Smooth muscle cell of the brain vasculature (primary cell): ENCODE measurements around the gene PDCD2.
"Not testable (repeated sequence)": the region's sequence is repeated elsewhere in the genome, so short reads cannot be mapped to it uniquely, and the experiment has no call there.

Source experiments
- DNase-seq: peaks from one replicate; pipeline ENCODE4 v3.0.0-alpha.2; 2012; ENCODE audit warnings: low read depth, low spot score

PDCD2 gene

DNA sequence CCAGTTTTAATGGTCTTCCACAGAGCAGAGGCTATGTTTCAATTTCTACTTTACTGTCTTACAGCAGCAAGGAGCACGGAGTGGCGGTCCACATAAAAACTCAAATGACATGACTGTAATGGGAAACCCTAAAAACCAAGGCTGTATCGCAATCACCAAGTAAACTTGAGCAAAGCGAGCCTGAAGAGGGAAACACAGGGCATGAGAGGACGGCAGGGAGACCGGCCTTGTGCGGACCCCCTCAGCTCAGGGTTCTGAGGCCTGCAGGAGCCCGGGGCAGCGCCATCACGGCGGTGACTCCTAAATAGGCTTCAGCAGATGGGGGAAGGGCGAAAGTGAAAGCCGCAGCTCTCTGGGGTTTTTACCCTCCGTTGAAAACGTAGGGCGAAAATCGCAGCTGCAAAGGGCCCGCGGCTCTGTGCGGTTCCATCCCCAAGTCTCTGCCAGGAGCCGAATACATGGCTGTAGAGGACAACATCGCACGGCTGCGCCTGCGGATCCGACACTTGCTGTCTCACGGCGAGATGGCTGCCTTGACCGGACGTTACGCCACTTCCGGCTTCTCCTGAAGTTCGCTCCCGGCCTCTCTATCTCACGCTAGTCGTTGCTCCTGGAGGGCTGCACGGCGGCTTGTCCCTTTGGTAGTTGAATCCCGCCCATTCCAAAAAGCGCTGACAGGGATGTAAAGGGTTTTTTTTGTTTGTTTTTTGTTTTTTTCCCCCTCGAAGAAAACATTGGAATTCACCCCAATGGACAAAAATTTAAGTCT is 31.5 kb downstream of the PDCD2 start, which contains the start of gene PSMB1:
PSMB1 (minus strand) TSS at position 543 of the 769 bp plus-strand sequence; CDS start at position 478, 65 bp downstream.
- peak; percentile 92 for DNase-seq

DNA sequence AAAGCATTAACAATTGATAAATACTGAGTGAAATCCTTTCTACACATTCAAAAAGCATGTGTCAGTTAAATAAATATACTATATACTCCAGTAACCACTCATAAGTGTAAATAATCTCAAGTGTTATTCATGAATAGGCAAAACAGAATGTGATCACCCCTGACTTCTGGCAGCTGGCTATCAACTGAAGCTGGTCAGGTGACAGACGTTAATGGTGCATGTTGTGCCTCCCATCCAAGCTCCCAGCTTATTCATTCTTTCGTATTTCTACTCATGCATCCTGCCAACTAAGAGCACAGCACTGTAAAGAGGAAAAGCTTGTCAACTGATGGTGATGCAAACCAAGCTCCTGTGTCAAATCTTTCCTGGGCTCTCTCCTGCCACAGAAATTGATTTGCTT is 39.0 kb downstream of the PDCD2 start:
- DNase-seq, result no peak

DNA sequence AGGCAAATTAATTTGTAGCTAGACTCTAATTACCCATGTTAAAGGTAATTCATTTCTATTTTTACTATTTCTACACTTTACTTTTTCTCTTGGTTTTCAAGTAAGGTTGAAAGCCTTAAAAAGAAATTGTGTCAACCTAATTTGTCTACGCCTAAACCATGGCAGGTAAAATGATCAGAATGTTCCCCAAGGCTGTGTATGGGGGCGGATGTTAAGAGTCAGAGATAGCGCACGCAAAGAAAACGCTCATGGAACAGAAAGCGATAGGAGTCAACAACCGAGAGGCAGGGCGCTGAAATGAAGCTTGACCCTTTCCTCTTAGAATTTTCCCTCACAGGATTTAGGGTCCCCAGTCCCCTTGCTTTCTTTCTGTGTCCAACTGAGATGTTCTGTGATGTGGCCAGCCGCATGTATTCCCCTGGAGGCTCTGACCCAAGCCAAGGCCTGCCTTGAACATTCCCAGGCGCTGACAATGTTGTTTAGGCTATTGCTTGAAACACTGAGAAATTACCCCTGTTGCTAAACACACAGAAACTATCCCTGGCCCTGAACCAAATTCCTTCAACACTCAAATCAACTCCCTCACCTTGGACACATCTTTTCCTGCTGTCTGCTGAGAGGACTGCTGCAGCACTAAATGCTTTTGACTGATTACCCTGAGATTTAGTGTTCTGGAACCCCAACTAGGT is 42.3 kb downstream of the PDCD2 start:
- DNase-seq, result no peak

DNA sequence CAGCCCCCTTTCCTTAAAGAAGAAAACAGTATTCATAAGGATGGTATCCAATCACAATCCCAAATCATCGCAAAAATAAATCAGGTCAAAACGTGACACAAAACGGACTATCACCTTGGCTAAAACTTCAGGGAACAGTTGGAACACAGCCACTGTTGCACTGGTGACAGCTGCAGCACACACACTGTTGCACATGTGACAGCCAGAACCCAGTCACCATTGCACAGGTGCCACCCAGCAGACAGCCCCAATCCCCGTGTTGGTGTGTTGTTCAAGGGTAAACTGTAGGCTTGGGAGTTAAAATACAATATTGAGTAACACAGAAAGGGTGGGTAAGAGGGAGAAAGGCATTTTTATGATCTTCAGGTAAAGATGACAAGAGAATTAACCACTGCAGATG is 47.1 kb downstream of the PDCD2 start:
- DNase-seq, result no peak

DNA sequence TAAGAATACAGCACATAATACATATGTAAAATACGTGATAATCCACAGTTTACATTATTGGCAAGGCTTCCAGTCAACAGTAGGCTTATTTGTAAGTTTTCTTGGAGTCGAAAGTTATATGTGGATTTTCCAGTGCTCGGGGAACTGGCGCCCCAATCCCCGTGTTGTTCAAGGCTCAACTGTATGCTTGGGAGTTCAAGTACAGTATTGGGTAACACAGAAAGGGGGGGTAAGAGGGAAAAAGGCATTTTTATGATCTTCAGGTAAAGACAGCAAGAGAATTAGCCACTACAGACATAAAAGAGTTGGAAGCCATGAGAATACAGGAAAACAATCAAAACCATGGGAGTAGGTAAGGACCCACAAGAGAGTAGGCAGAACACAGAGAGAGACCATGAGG is 47.8 kb downstream of the PDCD2 start:
- no peak for DNase-seq

DNA sequence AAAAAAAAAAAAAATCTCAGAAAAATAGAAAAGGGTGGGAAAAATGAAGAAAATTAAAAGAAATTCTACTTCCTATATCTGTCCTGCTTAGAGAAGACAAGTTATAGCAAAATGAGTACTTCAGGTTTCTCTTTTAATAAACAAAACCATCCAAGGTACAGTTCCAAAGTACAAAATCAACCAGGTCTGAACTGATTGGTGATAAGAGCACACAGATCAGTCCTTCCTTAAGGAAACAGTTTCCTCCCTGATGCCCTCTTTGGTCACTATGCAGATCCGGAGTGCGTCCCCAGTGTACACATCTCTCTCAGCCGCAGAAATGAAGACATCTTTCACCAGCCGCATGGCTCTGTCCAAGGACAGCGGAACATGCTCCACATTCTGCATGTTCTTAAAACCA is 49.4 kb downstream of the PDCD2 start:
- no peak for DNase-seq

DNA sequence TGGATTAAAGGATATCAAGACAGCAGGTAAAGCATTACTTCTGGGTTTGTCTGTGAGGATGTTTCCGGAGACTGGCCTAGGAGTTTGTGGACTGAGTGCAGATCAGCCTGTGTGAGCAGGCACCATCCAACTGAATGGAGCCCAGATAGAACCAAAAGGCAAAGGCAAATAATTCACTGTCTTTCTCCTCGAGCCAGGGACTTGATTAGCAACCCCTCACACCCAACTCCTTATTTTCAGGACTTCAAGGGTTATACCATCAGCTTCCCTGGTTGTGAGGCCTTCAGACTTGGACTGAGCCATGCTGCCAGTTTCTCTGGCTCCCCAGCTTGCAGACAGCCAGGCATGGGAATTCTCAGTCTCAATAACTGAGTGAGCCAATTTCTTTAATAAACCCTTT is 50.6 kb downstream of the PDCD2 start:
- DNase-seq, result no peak

DNA sequence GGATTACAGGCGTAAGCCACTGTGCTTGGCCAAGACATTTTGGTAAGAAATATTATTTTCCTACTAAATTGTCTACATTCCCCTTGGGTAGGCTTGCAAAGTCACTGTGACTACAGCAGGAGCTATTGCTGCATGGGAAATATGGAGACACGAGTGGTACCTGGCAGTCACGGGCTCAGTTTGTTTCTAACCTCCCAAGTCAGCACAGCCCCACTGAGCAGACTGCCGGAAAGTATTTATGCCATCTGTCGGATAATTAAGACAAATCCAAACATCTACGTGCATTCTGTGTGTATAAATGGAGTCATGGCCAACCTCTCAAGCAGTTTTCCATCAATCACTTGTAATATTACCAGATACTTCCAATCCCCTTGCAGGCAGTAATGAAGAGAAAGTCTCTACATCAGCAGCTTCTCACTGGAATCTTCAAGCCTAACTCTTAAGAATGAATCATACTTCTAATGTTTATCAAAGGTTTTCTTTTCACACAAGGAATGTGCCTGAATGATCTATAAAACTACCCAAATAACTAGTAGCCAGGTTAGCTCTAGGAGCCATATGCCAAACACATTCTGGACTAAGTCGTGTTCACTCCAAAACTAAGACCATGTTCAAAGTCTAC is 51.5 kb downstream of the PDCD2 start:
- DNase-seq, result no peak

DNA sequence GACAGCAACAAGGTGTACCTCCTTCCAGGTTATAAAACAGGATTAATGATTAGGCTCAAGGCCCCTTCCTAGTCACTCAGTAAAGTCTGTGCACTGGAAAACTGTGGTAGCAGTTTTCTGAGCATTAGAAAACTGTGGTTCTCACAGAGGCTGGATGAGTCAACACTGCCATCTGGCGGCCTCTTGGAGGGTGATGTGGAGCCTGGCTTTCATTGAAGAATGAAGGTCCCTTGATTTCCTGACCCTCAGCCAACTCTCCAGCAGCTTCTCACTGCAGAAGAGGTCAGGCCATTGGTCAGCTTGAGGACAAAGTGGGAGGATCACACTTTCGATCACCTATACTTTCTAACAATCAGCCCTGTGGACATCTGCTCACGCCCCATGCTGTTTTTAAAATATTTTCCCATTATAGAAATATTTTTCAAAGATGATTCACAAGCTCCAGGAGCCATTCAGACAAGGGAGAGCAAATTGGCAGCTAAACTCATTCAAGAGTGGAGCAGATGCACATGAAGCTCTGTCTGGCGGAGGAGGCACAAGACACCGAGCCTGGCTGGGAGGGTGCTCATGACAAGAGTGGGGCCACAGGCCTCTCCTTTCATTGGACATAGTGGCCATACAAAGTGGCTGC is 54.5 kb downstream of the PDCD2 start:
- peak; percentile 56 for DNase-seq

DNA sequence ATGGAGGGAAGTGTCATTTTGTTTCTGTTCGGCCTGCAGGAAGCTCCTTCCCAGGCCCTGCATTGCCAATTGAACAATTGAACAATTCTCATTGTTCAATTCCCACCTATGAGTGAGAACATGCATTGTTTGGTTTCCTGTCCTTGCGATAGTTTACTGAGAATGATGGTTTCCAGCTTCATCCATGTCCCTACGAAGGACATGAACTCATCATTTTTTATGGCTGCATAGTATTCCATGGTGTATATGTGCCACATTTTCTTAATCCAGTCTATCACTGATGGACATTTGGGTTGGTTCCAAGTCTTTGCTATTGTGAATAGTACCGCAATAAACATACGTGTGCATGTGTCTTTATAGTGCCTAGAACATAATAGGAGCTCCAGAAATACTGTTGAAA is 56.4 kb downstream of the PDCD2 start:
- not testable (repeated sequence) for DNase-seq

DNA sequence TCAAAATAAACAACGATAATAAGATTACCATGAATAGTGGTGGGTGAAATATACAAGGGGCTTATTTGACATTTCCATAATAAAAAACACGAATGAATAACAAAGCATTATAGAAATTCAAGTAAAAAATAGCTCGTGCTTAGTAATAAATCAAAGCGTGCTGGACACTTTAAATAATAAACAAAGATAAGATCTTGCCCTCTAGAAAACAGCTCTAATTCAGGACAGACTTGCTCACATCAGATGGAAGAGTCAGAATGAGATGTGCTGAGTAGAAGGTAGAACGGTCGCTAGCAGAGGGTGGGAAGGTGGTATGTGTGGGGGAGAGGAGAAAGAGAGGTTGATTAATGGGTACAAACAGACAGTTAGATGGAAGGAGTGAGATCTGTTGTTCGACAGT is 58.6 kb downstream of the PDCD2 start:
- DNase-seq, result no peak
